NCI-H510A (cell line): Measurements from ENCODE around the gene CNOT8.
"Not testable (repeated sequence)": the region's sequence is repeated elsewhere in the genome, so short reads cannot be mapped to it uniquely, and the experiment has no call there.

ENCODE experiments used
- DNase-seq: peaks from one replicate; lab custom pipeline; 2025; lab: John Stamatoyannopoulos, UW

The CNOT8 gene

GRCh38 chr5:154865466-154866184 lies 7.2 kb downstream of the CNOT8 start:
- DNase-seq, result no peak

GRCh38 chr5:154866841-154867240 lies 8.4 kb downstream of the CNOT8 start:
- no peak for DNase-seq

- no peak for DNase-seq
These were observed 10.3 kb downstream of the CNOT8 start for GRCh38 chr5:154868702-154869101.

- DNase-seq, result no peak
These were observed 13.3 kb downstream of the CNOT8 start for GRCh38 chr5:154871734-154872133.

GRCh38 chr5:154873791-154874331 lies 15.4 kb downstream of the CNOT8 start:
- DNase-seq, result no peak

- no peak for DNase-seq
These were observed 20.4 kb downstream of the CNOT8 start for GRCh38 chr5:154878642-154879335.

- DNase-seq, result no peak
These were observed 23.6 kb downstream of the CNOT8 start for GRCh38 chr5:154881986-154882385.

GRCh38 chr5:154884424-154884823 lies 26.0 kb downstream of the CNOT8 start:
- DNase-seq, result no peak

- DNase-seq, result no peak
These were observed 27.0 kb downstream of the CNOT8 start for GRCh38 chr5:154885439-154885838.

- DNase-seq, result no peak
These were observed 33.9 kb downstream of the CNOT8 start for GRCh38 chr5:154892369-154892771.

GRCh38 chr5:154893381-154893780 lies 35.0 kb downstream of the CNOT8 start:
- DNase-seq, result no peak

GRCh38 chr5:154895606-154896561 lies 37.5 kb downstream of the CNOT8 start:
- DNase-seq, result no peak

GRCh38 chr5:154896562-154897165 lies 38.2 kb downstream of the CNOT8 start:
- DNase-seq, result no peak

- no peak for DNase-seq
These were observed 39.8 kb downstream of the CNOT8 start for GRCh38 chr5:154898210-154898609.

GRCh38 chr5:154899151-154899816 lies 40.9 kb downstream of the CNOT8 start:
- no peak for DNase-seq

- DNase-seq, result no peak
These were observed 41.6 kb downstream of the CNOT8 start for GRCh38 chr5:154900066-154900465.

GRCh38 chr5:154901276-154901675 lies 42.8 kb downstream of the CNOT8 start:
- no peak for DNase-seq

GRCh38 chr5:154901913-154902312 lies 43.5 kb downstream of the CNOT8 start:
- no peak for DNase-seq

GRCh38 chr5:154905601-154906000 lies 47.2 kb downstream of the CNOT8 start:
- DNase-seq, result not testable (repeated sequence)

GRCh38 chr5:154916874-154917273 lies 58.4 kb downstream of the CNOT8 start:
- DNase-seq, result no peak

- no peak for DNase-seq
These were observed 59.3 kb downstream of the CNOT8 start for GRCh38 chr5:154917757-154918156.
